Measurements from ENCODE around the gene NFIA.

GRCh38 chr1:61264825-61265242, 182.5 kb downstream of the NFIA start:
- TF ChIP-seq CTCF (IDR thresholded peaks at IDR 0.05): no peak
- no peak for TF ChIP-seq POLR2AphosphoS5 (IDR thresholded peaks at IDR 0.05)
- no peak for TF ChIP-seq POLR2A (IDR thresholded peaks at IDR 0.05)
- no peak for TF ChIP-seq EP300 (IDR thresholded peaks at IDR 0.05)

Measured in upper lobe of left lung (tissue), 4 donors.